Measurements from ENCODE around the gene ZNF397.
"Not testable (repeated sequence)": the region's sequence is repeated elsewhere in the genome, so short reads cannot be mapped to it uniquely, and the experiment has no call there.

ZNF397 gene

GRCh38 chr18:35240664-35241447 lies at the start of gene ZNF397:
TSS of gene ZNF397 (plus strand) at chr18:35241034. CDS start at chr18:35242471, 1,437 bp downstream.
- peaks cover 36% of the 10 kb centered on the region for H3K36me3 ChIP-seq (ENCODE audit: control insufficient read depth, insufficient read depth, low read length, severe bottlenecking)
- peak within 1 kb of the TSS; percentile 91 for H3K4me3 ChIP-seq (ENCODE audit: low read length)
- peak; percentile 99 for DNase-seq (ENCODE audit: low read depth)
- H3K9me3 ChIP-seq (ENCODE audit: control insufficient read depth, low read length): peaks cover 36% of the 10 kb centered on the region
- peaks cover 11% of the 10 kb centered on the region for H3K4me1 ChIP-seq (ENCODE audit: control insufficient read depth, insufficient read depth, low read length)
- peak within 1 kb of the TSS; percentile 93 for H3K9ac ChIP-seq (ENCODE audit: low read length)
- H3K27me3 ChIP-seq (replicated peaks; ENCODE audit: control insufficient read depth, insufficient read depth, low read length): no peaks in the 10 kb centered on the region

- Histone ChIP-seq H3K9me3 (ENCODE audit: control insufficient read depth, low read length) (no peaks in the 10 kb centered on the region), H3K9ac (ENCODE audit: low read length) (no peak overlapping the region), H3K27me3 (replicated peaks; ENCODE audit: control insufficient read depth, insufficient read depth, low read length) (no peaks in the 10 kb centered on the region), H3K36me3 (ENCODE audit: control insufficient read depth, insufficient read depth, low read length, severe bottlenecking) (no peaks in the 10 kb centered on the region), H3K4me3 (ENCODE audit: low read length) (no peak overlapping the region), H3K4me1 (ENCODE audit: control insufficient read depth, insufficient read depth, low read length) (no peaks in the 10 kb centered on the region)
- DNase-seq (ENCODE audit: low read depth): no peak
Observed at GRCh38 chr18:35191698-35192025, 49.2 kb upstream of the ZNF397 start.

GRCh38 chr18:35192415-35192814 lies 48.4 kb upstream of the ZNF397 start:
- no peaks in the 10 kb centered on the region for H3K4me1 ChIP-seq (ENCODE audit: control insufficient read depth, insufficient read depth, low read length)
- H3K36me3 ChIP-seq (ENCODE audit: control insufficient read depth, insufficient read depth, low read length, severe bottlenecking): no peaks in the 10 kb centered on the region
- H3K4me3 ChIP-seq (ENCODE audit: low read length): no peak overlapping the region
- no peak overlapping the region for H3K9ac ChIP-seq (ENCODE audit: low read length)
- H3K27me3 ChIP-seq (replicated peaks; ENCODE audit: control insufficient read depth, insufficient read depth, low read length): no peaks in the 10 kb centered on the region
- DNase-seq (ENCODE audit: low read depth): no peak
- no peaks in the 10 kb centered on the region for H3K9me3 ChIP-seq (ENCODE audit: control insufficient read depth, low read length)

GRCh38 chr18:35193316-35193715 lies 47.5 kb upstream of the ZNF397 start:
- H3K4me3 ChIP-seq (ENCODE audit: low read length): no peak overlapping the region
- no peak overlapping the region for H3K9ac ChIP-seq (ENCODE audit: low read length)
- H3K9me3 ChIP-seq (ENCODE audit: control insufficient read depth, low read length): no peaks in the 10 kb centered on the region
- DNase-seq (ENCODE audit: low read depth): no peak
- H3K4me1 ChIP-seq (ENCODE audit: control insufficient read depth, insufficient read depth, low read length): no peaks in the 10 kb centered on the region
- no peaks in the 10 kb centered on the region for H3K27me3 ChIP-seq (replicated peaks; ENCODE audit: control insufficient read depth, insufficient read depth, low read length)
- no peaks in the 10 kb centered on the region for H3K36me3 ChIP-seq (ENCODE audit: control insufficient read depth, insufficient read depth, low read length, severe bottlenecking)

GRCh38 chr18:35197296-35197695 lies 43.5 kb upstream of the ZNF397 start:
- no peaks in the 10 kb centered on the region for H3K27me3 ChIP-seq (replicated peaks; ENCODE audit: control insufficient read depth, insufficient read depth, low read length)
- H3K36me3 ChIP-seq (ENCODE audit: control insufficient read depth, insufficient read depth, low read length, severe bottlenecking): no peaks in the 10 kb centered on the region
- no peaks in the 10 kb centered on the region for H3K4me1 ChIP-seq (ENCODE audit: control insufficient read depth, insufficient read depth, low read length)
- no peak overlapping the region for H3K4me3 ChIP-seq (ENCODE audit: low read length)
- no peak for DNase-seq (ENCODE audit: low read depth)
- H3K9ac ChIP-seq (ENCODE audit: low read length): no peak overlapping the region
- H3K9me3 ChIP-seq (ENCODE audit: control insufficient read depth, low read length): no peaks in the 10 kb centered on the region

- Histone ChIP-seq H3K4me3 (ENCODE audit: low read length) (no peak overlapping the region), H3K36me3 (ENCODE audit: control insufficient read depth, insufficient read depth, low read length, severe bottlenecking) (no peaks in the 10 kb centered on the region), H3K9me3 (ENCODE audit: control insufficient read depth, low read length) (peaks cover 15% of the 10 kb centered on the region), H3K27me3 (replicated peaks; ENCODE audit: control insufficient read depth, insufficient read depth, low read length) (peaks cover 5% of the 10 kb centered on the region), H3K9ac (ENCODE audit: low read length) (no peak overlapping the region), H3K4me1 (ENCODE audit: control insufficient read depth, insufficient read depth, low read length) (peaks cover 8% of the 10 kb centered on the region)
- no peak for DNase-seq (ENCODE audit: low read depth)
Observed at GRCh38 chr18:35201256-35201931, 39.4 kb upstream of the ZNF397 start.

- Histone ChIP-seq H3K27me3 (replicated peaks; ENCODE audit: control insufficient read depth, insufficient read depth, low read length) (peaks cover 5% of the 10 kb centered on the region), H3K4me3 (ENCODE audit: low read length) (no peak overlapping the region), H3K4me1 (ENCODE audit: control insufficient read depth, insufficient read depth, low read length) (peaks cover 8% of the 10 kb centered on the region), H3K9me3 (ENCODE audit: control insufficient read depth, low read length) (peaks cover 15% of the 10 kb centered on the region), H3K9ac (ENCODE audit: low read length) (no peak overlapping the region), H3K36me3 (ENCODE audit: control insufficient read depth, insufficient read depth, low read length, severe bottlenecking) (no peaks in the 10 kb centered on the region)
- peak; percentile 34 for DNase-seq (ENCODE audit: low read depth)
Observed at GRCh38 chr18:35203067-35203466, 37.8 kb upstream of the ZNF397 start.

- Histone ChIP-seq H3K4me1 (ENCODE audit: control insufficient read depth, insufficient read depth, low read length) (peaks cover 8% of the 10 kb centered on the region), H3K4me3 (ENCODE audit: low read length) (no peak overlapping the region), H3K9ac (ENCODE audit: low read length) (no peak overlapping the region), H3K9me3 (ENCODE audit: control insufficient read depth, low read length) (peaks cover 15% of the 10 kb centered on the region), H3K27me3 (replicated peaks; ENCODE audit: control insufficient read depth, insufficient read depth, low read length) (peaks cover 5% of the 10 kb centered on the region), H3K36me3 (ENCODE audit: control insufficient read depth, insufficient read depth, low read length, severe bottlenecking) (no peaks in the 10 kb centered on the region)
- DNase-seq (ENCODE audit: low read depth): no peak
Observed at GRCh38 chr18:35205199-35205712, 35.6 kb upstream of the ZNF397 start.

- H3K4me3 ChIP-seq (ENCODE audit: low read length); DNase-seq (ENCODE audit: low read depth); H3K27me3 ChIP-seq (replicated peaks; ENCODE audit: control insufficient read depth, insufficient read depth, low read length); H3K9ac ChIP-seq (ENCODE audit: low read length); H3K4me1 ChIP-seq (ENCODE audit: control insufficient read depth, insufficient read depth, low read length); H3K36me3 ChIP-seq (ENCODE audit: control insufficient read depth, insufficient read depth, low read length, severe bottlenecking): not testable (repeated sequence)
- H3K9me3 ChIP-seq (ENCODE audit: control insufficient read depth, low read length): peaks cover 15% of the 10 kb centered on the region
Observed at GRCh38 chr18:35205746-35206458, 34.9 kb upstream of the ZNF397 start.

- DNase-seq (ENCODE audit: low read depth): no peak
- no peak overlapping the region for H3K4me3 ChIP-seq (ENCODE audit: low read length)
- no peaks in the 10 kb centered on the region for H3K4me1 ChIP-seq (ENCODE audit: control insufficient read depth, insufficient read depth, low read length)
Observed at GRCh38 chr18:35215026-35215425, 25.8 kb upstream of the ZNF397 start.

GRCh38 chr18:35216611-35217010 lies 24.2 kb upstream of the ZNF397 start:
- not testable (repeated sequence) for H3K4me1 ChIP-seq (ENCODE audit: control insufficient read depth, insufficient read depth, low read length); DNase-seq (ENCODE audit: low read depth); H3K36me3 ChIP-seq (ENCODE audit: control insufficient read depth, insufficient read depth, low read length, severe bottlenecking); H3K4me3 ChIP-seq (ENCODE audit: low read length); H3K9me3 ChIP-seq (ENCODE audit: control insufficient read depth, low read length); H3K27me3 ChIP-seq (replicated peaks; ENCODE audit: control insufficient read depth, insufficient read depth, low read length); H3K9ac ChIP-seq (ENCODE audit: low read length)

More at GRCh38 chr18:35215026-35215425, 25.8 kb upstream of the ZNF397 start:
- Histone ChIP-seq H3K36me3 (ENCODE audit: control insufficient read depth, insufficient read depth, low read length, severe bottlenecking) (no peaks in the 10 kb centered on the region), H3K9me3 (ENCODE audit: control insufficient read depth, low read length) (no peaks in the 10 kb centered on the region), H3K27me3 (replicated peaks; ENCODE audit: control insufficient read depth, insufficient read depth, low read length) (peaks cover 6% of the 10 kb centered on the region), H3K9ac (ENCODE audit: low read length) (no peak overlapping the region)

All from adipocyte (in vitro differentiated cells).